GM10248 (cell line): ENCODE data around the gene PGBD5.

ENCODE experiments used
- CTCF ChIA-PET: fragments of 300-600 bp; sonication (Branson Sonifier 250); formaldehyde crosslinking; extraction: SDS; loops from one replicate; lab custom pipeline; 2021; ENCODE audit warnings: antibody characterized with exemption; lab: Yijun Ruan, JAX
- POLR2A ChIA-PET: fragments of 350-650 bp; sonication (Branson Sonifier 250); formaldehyde crosslinking; extraction: SDS; loops from one replicate; lab custom pipeline; 2020; ENCODE audit warnings: antibody characterized with exemption; lab: Yijun Ruan, JAX
- DNase-seq: peaks from one replicate; pipeline ENCODE4 v3.0.0; 2012; ENCODE audit errors: extremely low spot score
- CTCF ChIP-seq: IDR thresholded peaks from 2 replicates; pipeline ENCODE4 v1.5.1; 2012; ENCODE audit warnings: mild to moderate bottlenecking, low read depth; ENCODE audit errors: extremely low read depth, missing control alignments, control extremely low read depth

PGBD5 gene

GRCh38 chr1:230339033-230339432 lies 87.1 kb downstream of the PGBD5 start:
- TF ChIP-seq CTCF, result no peak
- POLR2A ChIA-PET, result no interaction called here
- CTCF ChIA-PET, result no interaction called here
- no peak for DNase-seq

- DNase-seq, result no peak
- CTCF ChIA-PET, result interaction anchor here (1.4 kb wide), 1 partner anchor 9 kb away, joined by 3 read pairs; no protein-coding TSS in a partner anchor
- TF ChIP-seq CTCF, result no peak
- POLR2A ChIA-PET, result no interaction called here
Observed at GRCh38 chr1:230337266-230337665, 88.9 kb downstream of the PGBD5 start.

GRCh38 chr1:230335861-230336522 lies 90.1 kb downstream of the PGBD5 start:
- DNase-seq, result no peak
- CTCF ChIA-PET, result no interaction called here
- no peak for TF ChIP-seq CTCF
- POLR2A ChIA-PET, result no interaction called here

- no peak for DNase-seq
- ChIA-PET CTCF (interaction anchor here (1.2 kb wide), 1 partner anchor 20 kb away, joined by 3 read pairs; no protein-coding TSS in a partner anchor), POLR2A (no interaction called here)
- no peak for TF ChIP-seq CTCF
Observed at GRCh38 chr1:230334447-230334837, 91.7 kb downstream of the PGBD5 start.

- DNase-seq, result no peak
- ChIA-PET CTCF (interaction anchor here (1.2 kb wide), 1 partner anchor 19 kb away, joined by 3 read pairs; no protein-coding TSS in a partner anchor), POLR2A (no interaction called here)
- no peak for TF ChIP-seq CTCF
Observed at GRCh38 chr1:230333590-230334446, 92.3 kb downstream of the PGBD5 start.

GRCh38 chr1:230332575-230333066 lies 93.5 kb downstream of the PGBD5 start:
- POLR2A ChIA-PET, result no interaction called here
- no peak for TF ChIP-seq CTCF
- no peak for DNase-seq
- CTCF ChIA-PET, result no interaction called here
